NOMO-1 treated with DMSO at 0.1 percent for 48 hours (cell line): ENCODE data around the gene ZBTB20.

Experiments used
- DNase-seq: peaks from one replicate; lab custom pipeline; 2025; ENCODE audit not compliant: unreplicated experiment; lab: John Stamatoyannopoulos, UW

The ZBTB20 gene

DNA sequence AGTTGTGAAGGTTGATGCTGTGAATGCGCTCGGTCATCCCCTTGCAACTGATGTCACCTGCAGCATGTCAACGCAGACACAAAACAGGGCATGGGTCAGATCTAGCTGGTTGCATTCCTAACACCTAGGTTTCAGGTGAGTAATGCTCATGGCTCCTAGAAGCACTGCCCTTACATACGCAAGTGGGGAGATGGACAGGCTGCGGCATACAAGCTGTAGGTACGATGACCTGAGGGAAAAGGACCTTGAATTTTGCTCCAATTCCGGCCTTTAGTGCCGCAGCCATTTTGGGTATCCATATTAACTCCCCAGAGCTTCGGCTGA, 795.3 kb downstream of the ZBTB20 start:
- DNase-seq = no peak

- no peak for DNase-seq
Observed at GRCh38 chr3:114351123-114351821, 795.8 kb downstream of the ZBTB20 start.

DNA sequence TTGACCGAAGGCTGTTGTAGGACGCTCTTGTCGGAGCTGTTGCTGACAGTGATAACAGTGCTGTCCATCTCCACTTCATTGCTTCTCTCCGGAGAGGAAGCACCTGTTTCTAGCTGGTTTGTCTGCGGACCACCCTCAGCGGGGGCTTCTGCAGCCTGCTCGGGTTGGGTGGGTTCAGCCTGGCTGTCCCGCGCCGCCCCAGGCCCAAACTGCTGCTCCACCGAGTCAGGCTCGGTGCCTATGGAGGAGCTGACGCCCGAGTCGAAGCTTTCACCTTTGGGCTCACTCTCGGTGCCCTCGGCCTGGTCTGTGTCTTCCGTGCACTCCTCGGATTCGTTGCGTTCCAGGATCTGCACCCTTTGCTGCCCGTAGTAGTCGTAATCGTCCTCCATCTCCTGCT, 796.4 kb downstream of the ZBTB20 start:
- no peak for DNase-seq

- no peak for DNase-seq
Observed at GRCh38 chr3:114350271-114350670, 796.8 kb downstream of the ZBTB20 start.

GRCh38 chr3:114344492-114344891, 802.6 kb downstream of the ZBTB20 start:
- no peak for DNase-seq

DNA sequence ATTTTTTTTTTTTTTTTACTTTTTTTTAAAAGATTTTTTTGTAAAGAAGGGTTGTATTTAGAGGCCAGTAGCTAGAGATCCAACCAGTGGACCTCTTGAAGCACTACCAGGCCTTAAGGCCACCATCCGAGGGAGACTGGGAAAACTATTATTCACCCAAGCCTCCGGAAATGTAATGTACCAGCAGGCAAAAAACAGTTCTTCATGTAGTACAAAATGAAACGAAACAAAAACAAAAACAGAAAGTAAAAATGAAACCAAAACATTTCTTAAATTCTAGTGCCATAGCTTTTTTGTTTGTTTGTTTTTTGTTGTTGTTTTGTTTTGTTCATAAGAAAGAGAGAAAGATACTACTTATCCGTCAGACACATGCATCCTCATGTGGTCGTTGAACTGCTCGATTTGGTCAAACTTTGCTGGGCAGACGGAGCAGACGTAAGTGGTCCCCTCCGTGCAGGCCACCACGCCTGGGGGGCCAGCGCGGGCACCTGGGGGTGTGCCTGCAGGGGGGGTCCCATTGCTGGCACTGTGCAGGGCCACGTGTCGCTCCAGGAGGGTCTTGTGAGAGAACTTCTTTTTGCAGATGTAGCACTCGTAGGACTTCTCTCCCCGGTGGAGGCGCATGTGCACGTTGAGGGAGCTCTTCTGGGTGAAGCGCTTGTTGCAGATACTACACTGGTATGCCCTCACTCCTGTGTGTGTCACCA, 808.3 kb downstream of the ZBTB20 start:
- no peak for DNase-seq

DNA sequence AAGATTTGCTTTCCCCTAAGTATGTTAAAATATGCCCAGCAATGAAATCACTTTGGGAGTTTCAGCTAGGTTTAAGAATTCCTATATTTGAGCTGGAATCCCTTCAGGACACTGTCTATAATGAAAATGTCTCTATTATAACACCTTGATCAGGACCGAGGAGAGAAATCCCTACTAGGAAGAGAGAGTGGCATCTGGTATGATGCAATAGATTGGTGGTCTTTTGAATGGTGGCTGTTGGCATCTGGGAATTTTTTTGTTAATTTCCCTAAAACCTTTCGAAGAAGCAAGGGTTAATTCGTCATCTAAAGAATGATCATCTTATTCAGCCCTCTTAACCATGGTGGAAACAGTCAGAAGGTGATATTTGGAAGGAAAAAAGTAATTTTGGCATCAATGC, 810.2 kb downstream of the ZBTB20 start:
- no peak for DNase-seq

DNA sequence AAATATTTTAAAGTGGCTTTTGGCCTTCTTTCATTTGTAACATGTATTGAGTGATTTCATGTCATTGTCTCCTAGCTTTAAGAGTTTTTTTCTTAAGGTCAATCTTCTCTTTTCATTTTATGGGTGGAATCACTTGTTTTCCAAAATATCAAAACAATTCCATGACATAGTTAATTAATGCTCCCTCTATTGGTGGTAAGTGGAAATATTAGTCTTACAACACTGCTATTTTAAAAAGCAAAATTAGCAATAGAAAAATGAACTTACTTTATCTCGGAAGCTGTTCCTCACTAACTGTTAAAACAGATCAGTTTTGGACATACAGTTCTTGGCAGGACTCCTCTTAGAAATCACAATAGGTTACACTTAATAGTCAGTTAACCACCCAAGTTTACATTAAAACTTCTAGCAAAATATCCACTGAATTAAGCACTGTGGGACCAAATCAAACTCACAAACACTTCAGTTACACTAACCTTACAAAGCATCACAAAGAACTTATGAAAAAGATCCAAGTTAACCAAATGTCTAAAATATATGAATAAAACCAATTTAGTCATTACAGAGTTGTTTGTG, 810.9 kb downstream of the ZBTB20 start:
- DNase-seq = no peak

DNA sequence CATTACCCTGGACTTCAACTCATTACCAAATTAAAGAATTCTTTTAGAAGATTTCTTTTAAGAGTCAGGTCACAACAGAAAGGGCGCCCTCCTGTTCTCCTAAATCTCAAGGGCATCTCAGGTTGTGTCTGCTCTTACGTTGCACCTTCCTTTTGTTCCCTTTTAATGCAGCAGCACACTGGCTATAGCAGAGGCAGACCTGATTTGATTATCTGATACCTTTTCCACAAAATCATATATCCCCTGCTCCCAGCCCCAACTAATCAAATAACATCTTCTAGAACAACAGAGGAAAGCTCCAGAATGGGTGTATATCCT, 813.2 kb downstream of the ZBTB20 start:
- DNase-seq = no peak

DNA sequence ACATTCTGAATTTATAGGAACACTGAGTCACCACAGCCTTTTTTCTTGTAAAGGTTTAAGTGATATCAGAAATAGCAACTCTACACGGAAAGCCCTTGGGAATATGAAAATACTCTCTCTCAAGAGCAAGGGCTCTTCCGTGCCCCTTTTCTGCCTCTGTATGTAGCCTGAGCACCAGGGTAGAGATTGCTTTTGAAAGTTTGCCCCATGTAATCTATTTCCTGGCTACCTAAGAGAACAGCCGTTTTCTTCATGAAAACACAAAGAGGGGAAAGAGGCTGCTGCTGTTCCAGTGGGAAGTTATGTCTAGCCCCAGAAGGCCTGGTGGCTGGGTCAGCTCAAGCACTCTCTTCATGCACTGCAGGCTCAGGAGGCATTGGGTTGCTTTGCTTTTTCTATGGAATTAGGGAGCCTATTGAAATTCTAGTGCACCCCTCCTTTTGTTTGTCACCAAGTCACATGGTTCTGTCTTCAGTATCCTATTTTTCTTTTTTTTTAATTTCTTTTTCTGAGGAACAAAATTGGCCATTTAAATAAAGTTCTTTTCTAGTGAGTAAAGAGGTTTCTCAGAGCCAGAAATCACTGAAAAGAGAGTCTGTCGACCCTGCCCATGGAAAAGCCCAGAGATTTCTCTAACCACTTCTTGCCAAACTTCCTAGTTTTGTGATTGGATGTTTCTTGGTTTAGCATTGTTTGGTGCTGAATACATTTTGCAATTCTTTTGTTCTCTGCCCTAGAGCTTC, 813.7 kb downstream of the ZBTB20 start:
- no peak for DNase-seq

- no peak for DNase-seq
Observed at GRCh38 chr3:114332342-114333179, 814.5 kb downstream of the ZBTB20 start.

- no peak for DNase-seq
Observed at GRCh38 chr3:114331710-114332109, 815.4 kb downstream of the ZBTB20 start.

DNA sequence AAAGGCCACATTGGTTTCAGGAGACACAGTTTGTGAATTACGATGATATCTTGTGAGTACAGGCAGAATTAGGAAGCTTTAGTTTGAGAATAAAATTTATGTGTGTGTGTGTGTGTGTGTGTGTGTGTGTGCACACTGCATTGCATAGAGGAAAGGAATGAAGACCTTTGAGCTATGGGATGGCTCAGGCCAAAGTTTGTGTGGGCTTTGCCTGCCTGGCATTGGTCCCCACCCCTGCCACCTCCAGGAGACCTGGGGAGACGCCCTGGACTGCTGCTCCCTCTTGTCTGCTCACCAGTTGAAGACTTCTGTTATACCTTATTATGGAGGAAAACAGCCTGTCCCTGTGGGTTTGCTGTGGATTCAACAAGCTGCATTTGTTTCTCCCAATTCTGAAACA, 816.1 kb downstream of the ZBTB20 start:
- no peak for DNase-seq

GRCh38 chr3:114329823-114330222, 817.3 kb downstream of the ZBTB20 start:
- no peak for DNase-seq

GRCh38 chr3:114328345-114328744, 818.7 kb downstream of the ZBTB20 start:
- DNase-seq = no peak

- DNase-seq = no peak
Observed at GRCh38 chr3:114327665-114328064, 819.4 kb downstream of the ZBTB20 start.

DNA sequence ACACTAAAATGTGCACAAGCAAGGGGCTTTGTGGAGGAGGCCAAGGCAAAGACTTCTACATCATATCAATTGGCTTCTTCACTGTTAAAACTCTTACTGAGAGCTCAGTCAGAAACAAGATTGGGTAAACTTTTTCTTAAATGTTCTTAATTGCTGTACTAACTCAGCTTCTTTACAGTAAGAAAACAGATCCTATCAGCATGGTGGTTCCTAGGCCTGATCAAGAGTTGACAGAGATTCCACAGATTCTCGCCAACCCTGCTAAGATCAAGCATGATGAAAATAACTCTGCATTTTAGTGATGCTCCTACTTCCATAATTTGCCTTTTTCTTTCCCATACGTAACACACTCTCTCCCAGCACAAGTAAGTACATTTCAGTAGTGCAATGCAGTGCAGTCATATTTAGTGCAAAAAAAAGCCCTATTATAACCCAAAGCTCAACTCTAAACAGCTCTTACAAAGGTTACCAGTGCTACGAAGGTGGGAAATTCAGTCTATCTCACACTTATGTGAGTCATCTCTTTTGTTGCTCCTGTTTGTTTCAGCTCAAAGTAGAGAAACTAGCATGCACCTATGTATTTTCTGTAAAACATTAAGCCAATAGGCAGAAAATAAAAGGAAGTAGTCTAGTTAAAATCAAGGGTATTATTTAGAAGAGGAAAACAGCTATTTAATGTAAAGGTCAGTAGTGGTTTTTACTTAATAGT, 823.4 kb downstream of the ZBTB20 start:
- no peak for DNase-seq

DNA sequence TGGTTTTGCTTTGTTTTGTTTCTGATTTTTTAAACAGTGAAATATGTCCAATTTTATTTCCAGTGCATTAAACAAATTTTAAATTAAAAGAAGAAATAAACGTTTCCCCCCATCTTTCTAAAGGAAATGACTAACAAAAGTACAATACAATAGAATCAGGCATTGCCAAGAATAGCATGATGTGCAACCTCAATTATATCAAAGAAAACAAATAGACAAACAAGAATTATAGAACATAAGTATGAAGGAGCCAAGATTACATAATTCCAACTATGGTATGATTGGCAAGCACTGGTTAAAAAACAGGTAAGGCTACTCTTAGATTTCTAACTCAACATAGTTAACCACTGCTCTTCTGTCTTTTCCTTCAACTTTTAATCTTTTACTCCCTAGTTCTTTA, 826.8 kb downstream of the ZBTB20 start:
- no peak for DNase-seq

GRCh38 chr3:114319453-114319852, 827.6 kb downstream of the ZBTB20 start:
- DNase-seq = no peak

GRCh38 chr3:114318295-114318694, 828.8 kb downstream of the ZBTB20 start:
- DNase-seq = no peak

DNA sequence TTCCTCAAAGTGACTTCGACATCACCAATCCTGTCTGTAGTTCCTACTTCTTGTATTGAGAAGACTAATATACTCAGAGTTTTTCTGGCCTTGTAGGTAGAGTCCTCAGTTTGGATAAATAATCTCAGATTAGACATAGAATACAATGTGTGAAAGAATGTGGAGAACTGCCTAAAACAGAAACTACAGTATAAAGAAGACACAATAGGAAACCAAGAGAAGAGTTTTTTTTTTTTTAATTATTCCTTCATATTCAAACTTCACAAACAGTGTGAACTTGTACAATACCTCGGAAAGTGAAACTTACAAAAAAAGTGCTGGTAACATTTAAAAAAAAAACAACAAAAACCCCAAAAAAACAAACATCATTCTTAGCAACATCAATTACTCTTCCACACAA, 832.8 kb downstream of the ZBTB20 start:
- no peak for DNase-seq
